Globus pallidus (tissue), 1 donor: ENCODE data around the gene KCNA2.

Experiments
- DNase-seq: peaks from one replicate; pipeline ENCODE4 v3.0.0-alpha.2; 2015; ENCODE audit warnings: low spot score

Gene KCNA2

GRCh38 chr1:110602466-110602865 lies 3.7 kb downstream of the KCNA2 start:
- DNase-seq: no peak

DNA sequence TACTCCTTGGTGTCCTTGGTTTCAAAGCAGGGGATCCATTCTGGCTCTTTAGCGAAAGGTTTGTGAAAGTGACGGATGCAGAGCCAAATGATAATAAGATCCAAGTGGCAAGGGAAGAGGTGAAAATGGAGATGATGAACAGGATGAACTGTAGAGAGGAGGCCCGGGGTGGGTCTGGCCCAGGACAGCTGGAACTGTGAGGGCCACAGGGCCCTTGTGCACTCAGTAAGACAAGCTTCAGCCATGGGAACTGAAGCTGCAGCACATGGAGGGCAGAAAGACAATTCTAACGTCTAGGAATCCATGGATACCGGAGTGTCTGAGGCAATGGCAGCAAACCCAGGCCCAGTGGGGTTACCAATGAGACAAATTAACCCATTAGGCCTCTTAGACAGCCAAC lies 4.8 kb downstream of the KCNA2 start:
- no peak for DNase-seq

- DNase-seq: no peak
Measured at GRCh38 chr1:110600716-110601115, 5.4 kb downstream of the KCNA2 start.

GRCh38 chr1:110597966-110598365 lies 8.2 kb downstream of the KCNA2 start:
- DNase-seq: no peak

GRCh38 chr1:110596312-110596711 lies 9.8 kb downstream of the KCNA2 start:
- DNase-seq: no peak

DNA sequence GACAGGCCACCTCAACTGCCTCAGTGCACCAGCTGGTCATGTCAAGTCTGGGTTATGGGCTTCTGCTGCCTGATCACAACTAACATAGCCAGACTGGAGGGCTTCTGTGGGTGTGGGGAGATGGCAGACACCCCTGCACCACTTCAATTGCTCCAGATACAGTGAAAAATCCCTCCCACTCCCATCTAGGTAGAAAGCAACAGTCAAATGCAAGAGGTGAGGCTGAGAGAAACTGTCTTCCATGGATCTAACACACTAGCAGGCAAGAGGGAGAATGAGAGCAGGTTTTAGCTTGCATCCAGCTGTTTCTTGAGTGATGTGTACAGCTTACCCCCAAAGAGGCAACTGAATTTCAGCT lies 10.8 kb downstream of the KCNA2 start:
- DNase-seq: no peak

- DNase-seq: peak; percentile 65
Measured at GRCh38 chr1:110594456-110595352, 11.5 kb downstream of the KCNA2 start.

DNA sequence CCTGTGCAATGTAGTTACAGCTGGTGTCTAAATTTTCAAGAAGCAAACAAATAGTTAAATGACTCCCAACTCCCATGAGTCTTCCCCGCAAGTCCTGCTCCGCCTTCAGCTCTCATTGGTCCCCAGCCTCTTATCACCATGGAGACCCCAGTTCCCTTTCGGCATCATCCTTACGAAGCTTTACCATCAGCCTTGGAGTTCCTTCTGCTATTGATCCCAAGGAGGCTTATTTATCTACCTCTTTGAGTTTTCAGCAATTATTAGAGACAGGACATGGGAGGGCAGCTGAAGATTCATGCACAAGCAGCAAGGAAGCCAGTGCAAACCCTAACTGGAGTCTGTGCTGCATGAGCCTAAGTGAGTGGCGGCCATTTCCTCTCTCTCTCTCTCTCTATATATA lies 12.3 kb downstream of the KCNA2 start:
- DNase-seq: no peak

DNA sequence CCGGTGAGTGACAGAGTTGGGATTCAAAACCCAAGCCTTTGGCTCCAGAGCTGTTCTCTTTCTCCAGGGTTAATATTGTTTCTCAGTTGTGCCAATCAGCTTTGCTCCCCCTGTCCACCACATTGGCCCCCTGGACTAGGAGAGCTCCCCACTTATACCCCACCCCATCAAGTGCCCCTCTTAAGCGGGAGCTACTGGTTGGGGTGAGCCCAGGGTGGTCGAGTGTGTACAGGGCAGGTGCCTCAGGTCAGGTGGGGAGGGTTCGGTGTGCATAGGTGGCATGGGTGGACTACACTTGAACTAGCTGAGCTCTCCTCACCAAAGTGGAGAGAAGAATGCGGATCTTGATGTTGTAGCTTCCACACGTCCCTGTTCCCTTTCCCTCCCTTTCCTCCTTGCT lies 14.2 kb downstream of the KCNA2 start:
- DNase-seq: no peak

GRCh38 chr1:110588991-110589390 lies 17.2 kb downstream of the KCNA2 start:
- DNase-seq: no peak

DNA sequence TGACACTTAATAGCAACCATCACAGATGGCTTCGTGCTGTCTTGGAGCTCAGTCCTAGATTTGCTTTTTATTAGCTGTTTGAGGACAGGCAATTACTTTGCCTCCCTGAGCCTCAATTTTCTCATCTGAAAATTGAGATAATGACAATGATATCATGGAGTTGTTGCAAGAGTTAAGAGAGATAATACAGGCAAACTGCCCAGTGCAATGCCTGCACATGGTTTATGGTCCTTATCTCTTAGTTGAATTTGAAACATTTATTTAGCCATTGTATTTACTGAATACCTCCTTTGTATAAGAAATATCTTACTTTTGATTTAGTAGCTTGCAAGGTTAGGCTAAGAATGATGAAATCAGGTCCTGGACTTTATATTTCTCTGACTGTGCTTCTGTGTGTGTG lies 17.7 kb downstream of the KCNA2 start:
- no peak for DNase-seq

- DNase-seq: no peak
Measured at GRCh38 chr1:110587906-110588305, 18.3 kb downstream of the KCNA2 start.

- no peak for DNase-seq
Measured at GRCh38 chr1:110585481-110585880, 20.7 kb downstream of the KCNA2 start.

GRCh38 chr1:110584045-110584444 lies 22.1 kb downstream of the KCNA2 start:
- no peak for DNase-seq

GRCh38 chr1:110583505-110583904 lies 22.7 kb downstream of the KCNA2 start:
- no peak for DNase-seq

DNA sequence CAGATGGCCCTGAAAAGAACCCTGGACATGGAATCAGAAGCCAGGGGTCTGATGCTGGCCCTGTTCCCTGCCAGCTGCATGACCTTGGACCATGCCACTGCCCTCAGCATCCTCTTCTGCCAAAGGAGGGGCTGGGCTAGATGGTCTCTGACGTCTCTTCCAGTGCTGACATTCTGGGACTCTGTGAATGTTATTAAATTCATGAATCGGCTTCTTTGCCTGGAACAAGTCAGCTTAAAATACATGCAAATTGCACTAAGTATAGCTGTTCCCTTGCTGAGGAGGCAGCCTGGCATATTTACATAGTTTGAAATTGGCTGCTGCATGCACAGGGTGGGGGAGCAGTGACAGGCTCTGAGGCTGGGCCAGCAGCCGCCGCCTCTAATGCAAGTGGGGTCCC lies 23.8 kb downstream of the KCNA2 start:
- peak; percentile 40 for DNase-seq

DNA sequence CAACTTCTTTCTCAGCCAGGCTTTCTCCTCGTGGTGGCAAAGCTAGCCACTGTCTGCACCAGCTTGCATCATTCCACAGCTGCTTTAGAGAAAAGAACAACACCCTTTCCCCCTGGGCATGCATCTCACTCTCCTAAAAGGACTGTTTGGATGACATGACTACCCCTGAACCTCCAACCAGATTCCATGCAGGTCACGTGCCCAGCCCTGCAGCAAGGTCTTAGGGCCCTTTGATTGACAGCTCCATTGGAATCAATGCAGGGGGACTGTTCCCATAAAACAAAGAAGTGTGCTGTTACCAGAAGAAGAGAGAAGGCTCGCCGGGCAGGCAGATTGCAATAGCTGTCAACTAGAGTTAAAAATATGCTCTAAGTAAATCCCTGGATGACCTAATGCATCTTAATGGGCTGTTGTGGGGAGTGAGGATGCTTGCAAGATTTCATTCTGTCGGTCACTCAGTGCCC lies 24.4 kb downstream of the KCNA2 start:
- peak; percentile 89 for DNase-seq

DNA sequence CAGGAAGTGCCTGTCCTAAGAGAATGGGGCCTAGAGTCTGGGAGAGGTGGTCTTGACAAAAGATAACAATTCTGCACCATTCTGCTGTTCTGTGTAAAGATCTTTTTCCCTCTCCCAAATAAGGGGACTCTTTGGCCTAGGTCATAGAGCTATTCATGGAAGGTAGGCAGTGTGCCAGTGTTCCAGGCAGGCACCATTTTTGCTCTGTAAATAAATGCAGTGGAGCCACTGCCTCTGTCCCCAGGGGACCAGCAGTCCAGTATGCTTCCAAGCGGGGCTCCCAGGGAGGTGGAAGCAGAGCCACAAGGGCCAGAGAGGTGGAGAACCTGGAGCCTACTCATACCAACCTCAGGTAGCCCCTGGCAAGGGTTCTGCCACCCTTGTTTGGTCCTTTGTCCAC lies 25.9 kb downstream of the KCNA2 start:
- no peak for DNase-seq

- no peak for DNase-seq
Measured at GRCh38 chr1:110579460-110579859, 26.7 kb downstream of the KCNA2 start.

DNA sequence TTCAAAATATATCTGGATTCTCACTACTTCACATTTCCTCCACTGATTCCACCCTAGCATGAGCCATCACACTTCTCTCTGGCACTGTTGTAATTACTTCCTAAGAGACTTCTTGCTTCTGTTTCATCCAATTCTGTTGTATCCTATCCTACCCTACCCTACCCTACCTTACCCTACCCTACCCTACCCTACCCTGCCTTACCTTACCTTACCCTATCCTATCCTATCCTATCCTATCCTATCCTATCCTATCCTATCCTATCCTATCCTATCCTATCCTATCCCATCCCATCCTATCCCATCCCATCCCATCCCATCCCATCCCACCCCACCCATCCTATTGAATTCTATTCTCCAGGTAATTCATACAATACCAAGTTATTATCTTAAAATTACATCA lies 29.7 kb downstream of the KCNA2 start:
- DNase-seq: no peak

- DNase-seq: no peak
Measured at GRCh38 chr1:110573314-110573713, 32.8 kb downstream of the KCNA2 start.

GRCh38 chr1:110572751-110573150 lies 33.4 kb downstream of the KCNA2 start:
- no peak for DNase-seq

DNA sequence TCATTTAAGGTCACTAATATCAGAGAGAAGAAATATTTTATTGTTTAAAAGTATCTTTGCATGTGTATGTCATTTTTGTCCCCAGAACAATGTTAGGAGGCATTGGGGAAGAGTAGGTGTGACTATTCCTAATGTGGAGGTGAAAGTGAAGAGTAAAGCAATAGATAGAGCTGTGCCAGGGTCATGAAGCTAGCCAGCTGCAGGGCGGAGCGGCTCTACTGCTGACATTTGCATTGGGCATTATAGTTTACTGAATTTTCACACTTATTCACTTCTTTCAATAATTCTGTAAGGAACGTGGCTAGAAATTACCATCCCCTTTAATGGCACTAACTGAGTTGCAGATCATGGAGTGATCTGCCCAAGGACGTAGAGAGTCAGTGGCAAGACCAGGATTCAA lies 35.3 kb downstream of the KCNA2 start:
- DNase-seq: no peak

DNA sequence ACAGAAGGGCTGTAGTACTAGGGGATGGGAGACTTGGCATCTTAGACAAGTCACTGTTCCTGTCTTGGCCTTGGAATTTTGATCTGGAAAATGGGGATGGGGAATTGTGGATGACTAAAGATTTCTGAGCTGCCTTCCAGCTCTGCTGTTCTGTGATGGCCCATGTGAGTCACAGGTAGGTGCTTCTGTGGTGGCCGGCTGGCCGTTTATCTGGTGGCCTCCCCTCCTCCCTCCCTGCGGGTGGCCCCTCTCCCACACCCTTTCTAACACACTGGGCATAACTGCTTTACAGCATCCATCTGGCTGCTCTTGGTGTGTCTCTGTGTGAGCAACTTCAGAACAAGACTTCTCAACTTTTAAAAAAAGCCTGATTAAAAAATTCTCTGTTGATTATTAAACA lies 35.9 kb downstream of the KCNA2 start:
- no peak for DNase-seq
